Mesothelial cell of epicardium (in vitro differentiated cells): ENCODE measurements around the gene MCUB. TPM values are rescaled to one million over a fixed set of nuclear protein-coding genes. Genes with fewer than 3 reads are reported as not detected.

Experiments
- DNase-seq, 2 experiments: peaks; one replicate each; pipeline ENCODE4 v3.0.0; 2021; ENCODE audit warnings: low spot score in 2 of 2; ENCODE audit not compliant: unreplicated experiment in 2 of 2
- H3K27ac Mint-ChIP-seq: 2 replicates; pipeline ENCODE4 v1.8.0; 2021; ENCODE audit warnings: mixed read lengths
- H3K27me3 Mint-ChIP-seq: 2 replicates; pipeline ENCODE4 v1.8.0; 2021; ENCODE audit warnings: low read depth, mixed read lengths
- H3K36me3 Mint-ChIP-seq: 2 replicates; pipeline ENCODE4 v1.8.0; 2021; ENCODE audit warnings: mixed read lengths
- H3K4me1 Mint-ChIP-seq: 2 replicates; pipeline ENCODE4 v1.8.0; 2021; ENCODE audit warnings: mixed read lengths
- H3K4me3 Mint-ChIP-seq: 2 replicates; pipeline ENCODE4 v1.8.0; 2021; ENCODE audit warnings: mild to moderate bottlenecking, moderate library complexity, mixed read lengths
- H3K9me3 Mint-ChIP-seq: 2 replicates; pipeline ENCODE4 v1.8.0; 2021; ENCODE audit warnings: mixed read lengths
- CTCF ChIP-seq: fragments of 200-600 bp; sonication (generic); IDR thresholded peaks from one replicate; pipeline ENCODE4 v1.5.0; 2021; ENCODE audit warnings: antibody characterized with exemption; ENCODE audit not compliant: unreplicated experiment
- total RNA-seq: library from RNA; stranded (reverse); gene quantifications from 3 replicates; pipeline ENCODE4 v1.2.1, GENCODE V29; 2021

Gene MCUB
- total RNA-seq, 1 donor from 2014 or later: 3.0 TPM

- Mint-ChIP-seq H3K4me1 (peaks cover 6% of the 10 kb centered on the region), H3K4me3 (no peak overlapping the region), H3K9me3 (peaks cover 12% of the 10 kb centered on the region), H3K27me3 (no peaks in the 10 kb centered on the region), H3K36me3 (peaks cover 46% of the 10 kb centered on the region), H3K27ac (no peak overlapping the region)
- DNase-seq: no peak
- no peak for TF ChIP-seq CTCF
Observed at GRCh38 chr4:109718759-109719158, 158.7 kb downstream of the MCUB start.

GRCh38 chr4:109719604-109720003 lies 159.6 kb downstream of the MCUB start:
- Mint-ChIP-seq H3K4me3 (no peak overlapping the region), H3K4me1 (peaks cover 6% of the 10 kb centered on the region), H3K36me3 (peaks cover 42% of the 10 kb centered on the region), H3K27ac (no peak overlapping the region), H3K9me3 (peaks cover 12% of the 10 kb centered on the region), H3K27me3 (no peaks in the 10 kb centered on the region)
- no peak for DNase-seq
- TF ChIP-seq CTCF: no peak

DNA sequence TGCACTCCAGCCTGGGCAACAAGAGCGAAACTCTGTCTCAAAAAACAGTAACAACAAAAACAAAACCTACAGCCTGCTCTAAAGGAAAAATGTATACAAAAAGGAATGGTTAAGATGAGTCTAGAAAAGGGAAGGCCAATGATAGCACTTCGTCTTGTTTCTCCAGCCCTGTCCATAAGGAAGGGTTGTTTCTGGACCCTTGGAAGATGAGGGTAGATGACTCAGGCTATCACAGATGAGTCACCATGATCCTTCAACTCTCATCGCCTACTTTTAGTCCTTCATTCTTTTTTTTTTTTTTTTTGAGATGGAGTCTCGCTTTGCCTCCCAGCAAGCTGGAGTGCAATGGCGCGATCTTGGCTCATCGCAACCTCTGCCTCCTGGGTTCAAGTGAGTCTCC lies 161.0 kb downstream of the MCUB start:
- H3K27ac Mint-ChIP-seq: no peak overlapping the region
- H3K4me1 Mint-ChIP-seq: peaks cover 9% of the 10 kb centered on the region
- no peak for DNase-seq
- no peak overlapping the region for H3K4me3 Mint-ChIP-seq
- H3K9me3 Mint-ChIP-seq: peaks cover 12% of the 10 kb centered on the region
- H3K27me3 Mint-ChIP-seq: no peaks in the 10 kb centered on the region
- TF ChIP-seq CTCF: no peak
- peaks cover 41% of the 10 kb centered on the region for H3K36me3 Mint-ChIP-seq

DNA sequence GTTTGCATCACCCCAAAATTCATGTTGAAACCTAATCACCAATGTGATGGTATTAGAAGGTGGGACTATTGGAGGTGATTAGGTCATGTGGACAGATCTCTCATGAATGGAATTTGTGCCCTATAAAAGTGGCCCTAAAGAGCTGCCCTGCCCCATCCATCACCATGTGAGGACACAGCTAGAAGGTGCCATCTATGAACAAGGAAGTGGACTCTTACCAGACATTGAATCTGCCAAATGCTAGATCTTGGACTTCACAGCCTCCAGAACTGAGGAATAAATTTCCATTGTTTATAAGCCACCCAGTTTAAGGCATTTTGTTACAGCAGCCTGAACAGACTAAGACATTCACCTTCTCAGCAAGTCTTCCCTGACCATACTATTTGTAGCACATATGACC lies 162.3 kb downstream of the MCUB start:
- no peak overlapping the region for H3K4me3 Mint-ChIP-seq
- H3K27ac Mint-ChIP-seq: no peak overlapping the region
- no peak for TF ChIP-seq CTCF
- DNase-seq: no peak
- H3K36me3 Mint-ChIP-seq: peaks cover 30% of the 10 kb centered on the region
- H3K4me1 Mint-ChIP-seq: peaks cover 19% of the 10 kb centered on the region
- no peaks in the 10 kb centered on the region for H3K27me3 Mint-ChIP-seq
- H3K9me3 Mint-ChIP-seq: peaks cover 12% of the 10 kb centered on the region

DNA sequence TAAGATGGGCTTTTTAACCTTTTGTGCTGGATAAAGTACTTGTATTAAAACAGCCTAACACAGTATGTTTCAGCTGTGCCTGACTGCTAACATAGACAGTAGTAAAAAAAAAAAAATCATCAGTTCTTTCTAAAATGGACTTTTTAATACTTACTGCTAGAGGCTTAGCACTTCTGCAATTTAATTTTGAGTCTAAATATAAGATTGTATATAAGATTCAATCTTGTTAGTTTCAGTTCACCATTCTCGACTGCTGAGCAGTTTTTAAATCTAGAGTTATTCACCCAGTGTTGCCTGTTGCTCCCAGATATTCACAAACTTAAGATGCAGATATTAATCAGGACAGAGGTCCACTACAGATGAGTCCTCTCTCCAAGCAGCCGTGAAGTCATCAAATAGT lies 163.1 kb downstream of the MCUB start:
- TF ChIP-seq CTCF: no peak
- peaks cover 23% of the 10 kb centered on the region for H3K4me1 Mint-ChIP-seq
- DNase-seq: no peak
- no peak overlapping the region for H3K4me3 Mint-ChIP-seq
- peaks cover 12% of the 10 kb centered on the region for H3K9me3 Mint-ChIP-seq
- no peak overlapping the region for H3K27ac Mint-ChIP-seq
- H3K36me3 Mint-ChIP-seq: peaks cover 24% of the 10 kb centered on the region
- no peaks in the 10 kb centered on the region for H3K27me3 Mint-ChIP-seq

GRCh38 chr4:109728385-109728784 lies 168.3 kb downstream of the MCUB start:
- H3K4me1 Mint-ChIP-seq: peaks cover 27% of the 10 kb centered on the region
- no peaks in the 10 kb centered on the region for H3K27me3 Mint-ChIP-seq
- peak overlapping the region; percentile 90 for H3K4me3 Mint-ChIP-seq
- TF ChIP-seq CTCF: no peak
- no peak for DNase-seq
- no peaks in the 10 kb centered on the region for H3K9me3 Mint-ChIP-seq
- H3K36me3 Mint-ChIP-seq: peaks cover 16% of the 10 kb centered on the region
- peak overlapping the region; percentile 97 for H3K27ac Mint-ChIP-seq
